Epithelial cell of proximal tubule (primary cell): ENCODE data around the gene SMIM28. TPM values are rescaled to one million over a fixed set of nuclear protein-coding genes. Genes with fewer than 3 reads are reported as not detected.

Source experiments
- DNase-seq: peaks from one replicate; pipeline ENCODE4 v3.0.0-alpha.2; 2011; ENCODE audit warnings: low read depth
- H3K4me3 ChIP-seq: 2 replicates; pipeline ENCODE4 v1.5.1; 2011; ENCODE audit warnings: low read depth, mild to moderate bottlenecking, low read length
- total RNA-seq: library from RNA; depleted of rRNA; stranded (reverse); fragments of >200 nt; gene quantifications from 2 replicates; pipeline ENCODE4 v1.2.3, GENCODE V29; 2015
- TF ChIP-seq, protein P1 (sequence below): conservative IDR thresholded peaks from 2 replicates; pipeline ENCODE4 v1.5.1; 2012; ENCODE audit warnings: low read depth, mild to moderate bottlenecking, low read length

The SMIM28 gene
- total RNA-seq, 1 donor from 2014 or later, result not detected

DNA sequence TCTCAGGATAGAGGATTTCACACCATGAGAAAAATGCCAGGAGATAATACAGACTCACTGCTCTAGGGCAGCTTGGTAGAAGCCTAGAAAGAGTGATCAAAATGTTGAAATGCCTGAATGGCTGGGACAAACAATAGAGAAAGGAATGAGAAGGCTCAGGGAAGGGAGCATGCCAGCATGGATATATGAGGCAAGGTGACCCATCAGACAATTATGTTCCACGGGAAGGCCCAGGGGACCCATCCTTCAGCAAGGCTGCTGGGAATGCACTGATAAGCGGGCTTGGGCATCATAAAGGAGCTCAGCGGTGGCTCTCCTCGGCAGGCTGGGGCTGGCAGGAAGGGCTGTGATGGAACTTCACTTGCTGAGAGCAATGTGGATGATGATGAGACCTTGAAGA is 38.5 kb downstream of the SMIM28 start:
- DNase-seq, result no peak
- TF ChIP-seq, protein P1, sequence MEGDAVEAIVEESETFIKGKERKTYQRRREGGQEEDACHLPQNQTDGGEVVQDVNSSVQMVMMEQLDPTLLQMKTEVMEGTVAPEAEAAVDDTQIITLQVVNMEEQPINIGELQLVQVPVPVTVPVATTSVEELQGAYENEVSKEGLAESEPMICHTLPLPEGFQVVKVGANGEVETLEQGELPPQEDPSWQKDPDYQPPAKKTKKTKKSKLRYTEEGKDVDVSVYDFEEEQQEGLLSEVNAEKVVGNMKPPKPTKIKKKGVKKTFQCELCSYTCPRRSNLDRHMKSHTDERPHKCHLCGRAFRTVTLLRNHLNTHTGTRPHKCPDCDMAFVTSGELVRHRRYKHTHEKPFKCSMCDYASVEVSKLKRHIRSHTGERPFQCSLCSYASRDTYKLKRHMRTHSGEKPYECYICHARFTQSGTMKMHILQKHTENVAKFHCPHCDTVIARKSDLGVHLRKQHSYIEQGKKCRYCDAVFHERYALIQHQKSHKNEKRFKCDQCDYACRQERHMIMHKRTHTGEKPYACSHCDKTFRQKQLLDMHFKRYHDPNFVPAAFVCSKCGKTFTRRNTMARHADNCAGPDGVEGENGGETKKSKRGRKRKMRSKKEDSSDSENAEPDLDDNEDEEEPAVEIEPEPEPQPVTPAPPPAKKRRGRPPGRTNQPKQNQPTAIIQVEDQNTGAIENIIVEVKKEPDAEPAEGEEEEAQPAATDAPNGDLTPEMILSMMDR, result no peak

GRCh38 chr6:138417493-138418117 is 39.9 kb downstream of the SMIM28 start:
- no peak overlapping the region for H3K4me3 ChIP-seq
- no peak for DNase-seq
- TF ChIP-seq, protein P1, result no peak

More for the DNA sequence above, 38.5 kb downstream of the SMIM28 start:
- H3K4me3 ChIP-seq, result no peak overlapping the region

- TF ChIP-seq, protein P1, result no peak
- H3K4me3 ChIP-seq, result no peak overlapping the region
- DNase-seq, result no peak
Observed at GRCh38 chr6:138418118-138418742, 40.5 kb downstream of the SMIM28 start.

GRCh38 chr6:138419766-138420165 is 42.1 kb downstream of the SMIM28 start:
- TF ChIP-seq, protein P1, result no peak
- DNase-seq, result no peak
- H3K4me3 ChIP-seq, result no peak overlapping the region

- H3K4me3 ChIP-seq, result no peak overlapping the region
- TF ChIP-seq, protein P1, result no peak
- no peak for DNase-seq
Observed at GRCh38 chr6:138420356-138420755, 42.7 kb downstream of the SMIM28 start.

- no peak overlapping the region for H3K4me3 ChIP-seq
- TF ChIP-seq, protein P1, result no peak
- DNase-seq, result no peak
Observed at GRCh38 chr6:138421089-138421488, 43.4 kb downstream of the SMIM28 start.

DNA sequence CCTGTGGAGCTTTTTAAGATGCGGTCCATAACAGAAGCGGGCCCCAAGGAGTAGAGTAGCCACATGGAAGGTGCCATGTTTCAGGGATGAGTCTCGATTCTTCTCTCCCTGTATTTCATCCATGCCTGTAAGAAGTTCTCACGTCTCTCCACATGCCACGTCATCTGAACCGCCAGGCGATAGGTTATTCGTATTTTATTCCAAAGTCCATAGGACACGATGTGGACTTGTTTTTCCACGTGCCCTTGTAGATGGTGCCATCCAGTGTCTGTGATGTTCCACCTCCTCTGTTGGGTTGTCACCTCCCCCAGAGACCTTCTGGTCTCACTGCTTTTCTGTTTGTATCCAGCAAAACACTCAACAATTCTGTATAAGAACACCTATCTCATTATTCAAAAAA is 43.9 kb downstream of the SMIM28 start:
- H3K4me3 ChIP-seq, result no peak overlapping the region
- DNase-seq, result no peak

More for the DNA sequence above, 43.9 kb downstream of the SMIM28 start:
- TF ChIP-seq, protein P1, result no peak
